GM06990 (cell line): ENCODE measurements around the gene ANKRD24.

Experiments
- DNase-seq: peaks from one replicate; pipeline ENCODE4 v3.0.0-alpha.2; 2011; ENCODE audit not compliant: insufficient read length; ENCODE audit errors: extremely low read depth
- H3K27me3 ChIP-seq: replicated peaks from 2 replicates; pipeline ENCODE4 v1.6.0; 2011; ENCODE audit warnings: low read length; ENCODE audit not compliant: control insufficient read depth, insufficient read depth
- H3K36me3 ChIP-seq: 2 replicates; pipeline ENCODE4 v1.5.1; 2011; ENCODE audit warnings: low read length; ENCODE audit not compliant: control insufficient read depth, insufficient read depth
- H3K4me3 ChIP-seq: replicated peaks from 2 replicates; pipeline ENCODE4 v1.5.1; 2011; ENCODE audit warnings: low read depth, mild to moderate bottlenecking, control low read depth, low read length
- TF ChIP-seq, protein P1 (sequence below): IDR thresholded peaks from 2 replicates; pipeline ENCODE4 v1.5.1; 2011; ENCODE audit warnings: low read length, control low read depth, mild to moderate bottlenecking, inconsistent platforms; ENCODE audit not compliant: insufficient read depth, poor library complexity, severe bottlenecking

The ANKRD24 gene

DNA sequence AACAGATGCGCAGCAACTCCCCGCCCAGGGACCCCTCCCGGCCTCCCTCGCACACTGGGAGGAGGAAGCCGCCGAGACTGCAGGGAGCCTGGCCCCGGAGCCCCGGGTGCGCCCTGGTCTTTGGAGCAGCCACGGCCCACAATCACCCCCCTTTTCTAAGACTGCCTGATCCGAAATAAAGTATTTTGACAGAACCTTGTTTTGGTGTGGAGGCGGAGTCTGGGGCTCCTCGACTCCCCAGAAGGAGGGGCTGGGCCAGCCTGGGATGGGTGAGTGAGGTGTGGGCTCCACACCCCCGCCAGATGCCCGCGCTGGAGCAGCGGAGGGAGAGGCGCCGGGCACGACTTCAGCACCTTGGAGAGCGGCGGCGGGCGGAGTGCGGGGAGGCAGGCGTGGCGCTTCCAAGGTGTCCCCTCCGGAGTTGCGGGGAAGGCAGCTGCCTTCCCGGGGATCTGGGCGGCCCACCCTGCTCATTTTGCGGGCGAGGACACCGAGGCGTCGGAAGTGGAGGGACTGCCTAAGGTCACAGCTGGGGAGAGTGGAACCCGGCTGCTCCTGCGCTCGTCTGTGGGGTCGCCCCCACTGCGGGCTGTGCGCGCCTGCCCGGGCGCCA is 9.5 kb upstream of the ANKRD24 start:
- no peak for DNase-seq
- Histone ChIP-seq H3K36me3 (peaks cover 2% of the 10 kb centered on the region), H3K4me3 (no peak overlapping the region), H3K27me3 (no peaks in the 10 kb centered on the region; the same call in 1 of the 2 replicates)
- TF ChIP-seq, protein P1, sequence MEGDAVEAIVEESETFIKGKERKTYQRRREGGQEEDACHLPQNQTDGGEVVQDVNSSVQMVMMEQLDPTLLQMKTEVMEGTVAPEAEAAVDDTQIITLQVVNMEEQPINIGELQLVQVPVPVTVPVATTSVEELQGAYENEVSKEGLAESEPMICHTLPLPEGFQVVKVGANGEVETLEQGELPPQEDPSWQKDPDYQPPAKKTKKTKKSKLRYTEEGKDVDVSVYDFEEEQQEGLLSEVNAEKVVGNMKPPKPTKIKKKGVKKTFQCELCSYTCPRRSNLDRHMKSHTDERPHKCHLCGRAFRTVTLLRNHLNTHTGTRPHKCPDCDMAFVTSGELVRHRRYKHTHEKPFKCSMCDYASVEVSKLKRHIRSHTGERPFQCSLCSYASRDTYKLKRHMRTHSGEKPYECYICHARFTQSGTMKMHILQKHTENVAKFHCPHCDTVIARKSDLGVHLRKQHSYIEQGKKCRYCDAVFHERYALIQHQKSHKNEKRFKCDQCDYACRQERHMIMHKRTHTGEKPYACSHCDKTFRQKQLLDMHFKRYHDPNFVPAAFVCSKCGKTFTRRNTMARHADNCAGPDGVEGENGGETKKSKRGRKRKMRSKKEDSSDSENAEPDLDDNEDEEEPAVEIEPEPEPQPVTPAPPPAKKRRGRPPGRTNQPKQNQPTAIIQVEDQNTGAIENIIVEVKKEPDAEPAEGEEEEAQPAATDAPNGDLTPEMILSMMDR: no peak

- TF ChIP-seq, protein P1: no peak
- peaks cover 2% of the 10 kb centered on the region for H3K36me3 ChIP-seq
- no peak overlapping the region for H3K4me3 ChIP-seq
- H3K27me3 ChIP-seq: no peaks in the 10 kb centered on the region; the same call in 1 of the 2 replicates
- DNase-seq: no peak
Observed at GRCh38 chr19:4173479-4174212, 8.8 kb upstream of the ANKRD24 start.

- no peak overlapping the region for H3K4me3 ChIP-seq
- no peaks in the 10 kb centered on the region; the same call in 1 of the 2 replicates for H3K27me3 ChIP-seq
- peaks cover 5% of the 10 kb centered on the region for H3K36me3 ChIP-seq
- no peak for DNase-seq
- TF ChIP-seq, protein P1: no peak
Observed at GRCh38 chr19:4174213-4174894, 8.1 kb upstream of the ANKRD24 start.

DNA sequence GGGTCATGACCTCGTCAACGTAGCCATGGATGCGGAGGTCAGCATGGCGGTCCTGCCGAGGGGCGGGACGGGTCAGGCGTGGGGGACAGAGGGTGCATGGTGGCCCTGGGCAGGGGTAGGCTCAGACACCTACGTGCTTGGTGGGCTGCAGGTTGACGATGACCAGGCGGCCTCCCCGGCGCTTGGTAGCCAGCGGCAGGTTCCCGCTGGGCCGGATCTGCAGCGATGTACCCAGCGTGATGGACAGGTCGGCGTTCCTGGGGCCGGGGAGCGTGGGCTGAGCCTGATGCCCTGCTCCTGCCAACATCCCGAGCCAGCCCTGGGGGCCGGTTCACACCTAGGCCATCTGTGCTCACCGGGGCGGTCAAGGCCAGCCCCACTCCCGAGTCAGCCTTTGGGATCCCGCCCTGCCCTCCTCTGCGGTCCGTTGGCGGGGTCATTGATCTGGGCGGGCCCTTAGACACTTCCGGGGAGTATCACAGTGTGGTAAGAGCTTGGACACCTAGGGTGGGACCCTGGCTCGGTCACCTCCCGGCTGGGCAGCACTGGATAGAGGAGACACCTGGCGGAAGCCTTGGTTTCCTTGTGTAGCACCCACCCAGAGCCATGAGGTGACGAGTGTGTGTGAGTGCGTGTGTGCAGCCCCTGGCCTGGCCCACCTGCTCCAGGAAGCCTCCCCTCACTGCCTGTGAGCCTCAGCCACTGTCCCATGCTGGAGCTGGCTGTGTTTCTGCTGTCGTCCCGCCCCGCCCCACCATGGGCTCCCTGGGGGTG is 7.4 kb upstream of the ANKRD24 start:
- TF ChIP-seq, protein P1: no peak
- peaks cover 7% of the 10 kb centered on the region for H3K36me3 ChIP-seq
- no peak for DNase-seq
- no peak overlapping the region for H3K4me3 ChIP-seq
- H3K27me3 ChIP-seq: no peaks in the 10 kb centered on the region; the same call in 1 of the 2 replicates

- no peak for DNase-seq
- Histone ChIP-seq H3K4me3 (no peak overlapping the region), H3K36me3 (peaks cover 7% of the 10 kb centered on the region), H3K27me3 (no peaks in the 10 kb centered on the region; the same call in 1 of the 2 replicates)
- TF ChIP-seq, protein P1: no peak
Observed at GRCh38 chr19:4175669-4175931, 6.9 kb upstream of the ANKRD24 start.
